WTC11 (cell line): Measurements from ENCODE around the gene PTPRN2. TPM values are rescaled to one million over a fixed set of nuclear protein-coding genes. Genes with fewer than 3 reads are reported as not detected.

Experiments
- ATAC-seq: fragments of 200-7000 bp; cut with Tn5 transposase; 2 replicates; pipeline ENCODE4 v1.10.0; 2021; ENCODE audit warnings: mild to moderate bottlenecking, moderate library complexity
- CTCF ChIA-PET: fragments of 300-600 bp; sonication (Branson Sonifier 250); formaldehyde crosslinking; loops from one replicate; lab custom pipeline; 2021; ENCODE audit warnings: antibody characterized with exemption; lab: Charles Lee
- POLR2A ChIA-PET: fragments of 350-600 bp; sonication (Branson Sonifier 250); formaldehyde crosslinking; loops from one replicate; lab custom pipeline; 2021; ENCODE audit warnings: antibody characterized with exemption; lab: Charles Lee
- DNase-seq: peaks from one replicate; pipeline ENCODE4 v3.0.0; 2021; ENCODE audit warnings: low spot score
- H3K27ac Mint-ChIP-seq: 2 replicates; pipeline ENCODE4 v1.8.0; 2021; ENCODE audit warnings: mixed read lengths
- H3K27me3 Mint-ChIP-seq: 2 replicates; pipeline ENCODE4 v1.8.0; 2021; ENCODE audit warnings: low read depth, mild to moderate bottlenecking, moderate library complexity, mixed read lengths
- H3K36me3 Mint-ChIP-seq: 2 replicates; pipeline ENCODE4 v1.8.0; 2021; ENCODE audit warnings: mixed read lengths
- H3K4me1 Mint-ChIP-seq: 2 replicates; pipeline ENCODE4 v1.8.0; 2022; ENCODE audit warnings: mixed read lengths
- H3K4me3 Mint-ChIP-seq: 2 replicates; pipeline ENCODE4 v1.8.0; 2021; ENCODE audit warnings: mild to moderate bottlenecking, moderate library complexity, mixed read lengths
- H3K9me3 Mint-ChIP-seq: 2 replicates; pipeline ENCODE4 v1.8.0; 2021; ENCODE audit warnings: mixed read lengths
- CREB1 ChIP-seq: sonication (generic); formaldehyde crosslinking; IDR thresholded peaks from 2 replicates; pipeline ENCODE4 v1.8.0; 2023; ENCODE audit warnings: mild to moderate bottlenecking, missing genetic modification reagents
- CREM ChIP-seq: sonication (generic); formaldehyde crosslinking; IDR thresholded peaks from 2 replicates; pipeline ENCODE4 v1.8.1; 2022; ENCODE audit warnings: mild to moderate bottlenecking, missing genetic modification reagents, moderate library complexity
- E2F1 ChIP-seq: sonication (generic); formaldehyde crosslinking; IDR thresholded peaks from 2 replicates; pipeline ENCODE4 v1.8.0; 2022; ENCODE audit warnings: mild to moderate bottlenecking, missing genetic modification reagents
- ERG ChIP-seq: fragments of 250-450 bp; sonication (Bioruptor Pico); IDR thresholded peaks from 2 replicates; pipeline ENCODE4 v1.8.0; 2021; ENCODE audit warnings: mild to moderate bottlenecking
- ESRRA ChIP-seq: sonication (generic); formaldehyde crosslinking; IDR thresholded peaks from 2 replicates; pipeline ENCODE4 v1.8.1; 2022; ENCODE audit warnings: mild to moderate bottlenecking, missing genetic modification reagents, borderline replicate concordance
- GRHL2 ChIP-seq: fragments of 250-450 bp; sonication (Bioruptor Pico); IDR thresholded peaks from 2 replicates; pipeline ENCODE4 v1.8.0; 2022; ENCODE audit warnings: mild to moderate bottlenecking, moderate library complexity; ENCODE audit not compliant: insufficient replicate concordance, severe bottlenecking
- MYBL2 ChIP-seq: sonication (generic); formaldehyde crosslinking; IDR thresholded peaks from 2 replicates; pipeline ENCODE4 v1.8.1; 2023; ENCODE audit warnings: mild to moderate bottlenecking, moderate library complexity, missing genetic modification reagents
- NR3C1 ChIP-seq: sonication (generic); formaldehyde crosslinking; conservative IDR thresholded peaks from 2 replicates; pipeline ENCODE4 v1.8.1; 2023; ENCODE audit warnings: low read depth, mild to moderate bottlenecking, missing genetic modification reagents
- OVOL2 ChIP-seq: fragments of 250-450 bp; sonication (Bioruptor Pico); IDR thresholded peaks from 2 replicates; pipeline ENCODE4 v1.9.0; 2021; ENCODE audit warnings: mild to moderate bottlenecking, borderline replicate concordance
- TCF7 ChIP-seq: sonication (generic); formaldehyde crosslinking; IDR thresholded peaks from 2 replicates; pipeline ENCODE4 v1.8.0; 2022; ENCODE audit warnings: mild to moderate bottlenecking, low read depth, missing genetic modification reagents, moderate library complexity
- ZBTB21 ChIP-seq: sonication (generic); formaldehyde crosslinking; IDR thresholded peaks from 2 replicates; pipeline ENCODE4 v1.8.1; 2023; ENCODE audit warnings: mild to moderate bottlenecking, missing genetic modification reagents, borderline replicate concordance
- ZNF138 ChIP-seq: sonication (generic); formaldehyde crosslinking; conservative IDR thresholded peaks from 2 replicates; pipeline ENCODE4 v1.8.1; 2022; ENCODE audit warnings: mild to moderate bottlenecking, moderate library complexity, missing genetic modification reagents
- ZNF263 ChIP-seq: sonication (generic); formaldehyde crosslinking; IDR thresholded peaks from 2 replicates; pipeline ENCODE4 v1.8.1; 2022; ENCODE audit warnings: low read depth, mild to moderate bottlenecking, moderate library complexity, missing genetic modification reagents
- ZNF416 ChIP-seq: fragments of 250-450 bp; sonication (Bioruptor Pico); IDR thresholded peaks from 2 replicates; pipeline ENCODE4 v1.9.0; 2021; ENCODE audit warnings: mild to moderate bottlenecking, inconsistent platforms
- ZNF671 ChIP-seq: fragments of 250-450 bp; sonication (Bioruptor Pico); IDR thresholded peaks from 2 replicates; pipeline ENCODE4 v1.8.0; 2021; ENCODE audit warnings: mild to moderate bottlenecking
- total RNA-seq: library from RNA; stranded (reverse); gene quantifications from 3 replicates; pipeline ENCODE4 v1.2.3, GENCODE V29; 2021
- TF ChIP-seq, protein P1 (sequence below): sonication (generic); formaldehyde crosslinking; IDR thresholded peaks from 2 replicates; pipeline ENCODE4 v1.8.1; 2022; ENCODE audit warnings: missing genetic modification reagents, borderline replicate concordance
- TF ChIP-seq, protein P2 (sequence below): fragments of 250-450 bp; sonication (Bioruptor Pico); conservative IDR thresholded peaks from 2 replicates; pipeline ENCODE4 v1.9.0; 2021; ENCODE audit warnings: mild to moderate bottlenecking
- TF ChIP-seq, protein P3 (sequence below): fragments of 200-600 bp; IDR thresholded peaks from 2 replicates; pipeline ENCODE4 v1.8.0; 2022; ENCODE audit warnings: antibody characterized with exemption
- TF ChIP-seq, protein P4 (sequence below): sonication (generic); formaldehyde crosslinking; IDR thresholded peaks from 2 replicates; pipeline ENCODE4 v1.8.0; 2023; ENCODE audit warnings: missing genetic modification reagents, mild to moderate bottlenecking, borderline replicate concordance

Gene PTPRN2
- total RNA-seq, 1 experiment from 2014 or later = 4.7 TPM

- H3K36me3 Mint-ChIP-seq = peaks cover 49% of the 10 kb centered on the region
- TF ChIP-seq ZNF138 (CRISPR knock-in tag) (no peak), ZNF416 (CRISPR knock-in tag) (no peak), GRHL2 (no peak), ZNF671 (CRISPR knock-in tag) (no peak), ESRRA (CRISPR knock-in tag) (no peak), MYBL2 (CRISPR knock-in tag) (no peak), CREB1 (CRISPR knock-in tag) (no peak), E2F1 (no peak), ZBTB21 (CRISPR knock-in tag) (no peak), ZNF263 (CRISPR knock-in tag) (no peak), OVOL2 (CRISPR knock-in tag) (no peak), TCF7 (CRISPR knock-in tag) (no peak), CREM (CRISPR knock-in tag) (no peak), ERG (CRISPR knock-in tag) (no peak), NR3C1 (CRISPR knock-in tag) (no peak)
- TF ChIP-seq, protein P1, sequence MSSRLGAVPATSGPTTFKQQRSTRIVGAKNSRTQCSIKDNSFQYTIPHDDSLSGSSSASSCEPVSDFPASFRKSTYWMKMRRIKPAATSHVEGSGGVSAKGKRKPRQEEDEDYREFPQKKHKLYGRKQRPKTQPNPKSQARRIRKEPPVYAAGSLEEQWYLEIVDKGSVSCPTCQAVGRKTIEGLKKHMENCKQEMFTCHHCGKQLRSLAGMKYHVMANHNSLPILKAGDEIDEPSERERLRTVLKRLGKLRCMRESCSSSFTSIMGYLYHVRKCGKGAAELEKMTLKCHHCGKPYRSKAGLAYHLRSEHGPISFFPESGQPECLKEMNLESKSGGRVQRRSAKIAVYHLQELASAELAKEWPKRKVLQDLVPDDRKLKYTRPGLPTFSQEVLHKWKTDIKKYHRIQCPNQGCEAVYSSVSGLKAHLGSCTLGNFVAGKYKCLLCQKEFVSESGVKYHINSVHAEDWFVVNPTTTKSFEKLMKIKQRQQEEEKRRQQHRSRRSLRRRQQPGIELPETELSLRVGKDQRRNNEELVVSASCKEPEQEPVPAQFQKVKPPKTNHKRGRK = no peak
- TF ChIP-seq, protein P2, sequence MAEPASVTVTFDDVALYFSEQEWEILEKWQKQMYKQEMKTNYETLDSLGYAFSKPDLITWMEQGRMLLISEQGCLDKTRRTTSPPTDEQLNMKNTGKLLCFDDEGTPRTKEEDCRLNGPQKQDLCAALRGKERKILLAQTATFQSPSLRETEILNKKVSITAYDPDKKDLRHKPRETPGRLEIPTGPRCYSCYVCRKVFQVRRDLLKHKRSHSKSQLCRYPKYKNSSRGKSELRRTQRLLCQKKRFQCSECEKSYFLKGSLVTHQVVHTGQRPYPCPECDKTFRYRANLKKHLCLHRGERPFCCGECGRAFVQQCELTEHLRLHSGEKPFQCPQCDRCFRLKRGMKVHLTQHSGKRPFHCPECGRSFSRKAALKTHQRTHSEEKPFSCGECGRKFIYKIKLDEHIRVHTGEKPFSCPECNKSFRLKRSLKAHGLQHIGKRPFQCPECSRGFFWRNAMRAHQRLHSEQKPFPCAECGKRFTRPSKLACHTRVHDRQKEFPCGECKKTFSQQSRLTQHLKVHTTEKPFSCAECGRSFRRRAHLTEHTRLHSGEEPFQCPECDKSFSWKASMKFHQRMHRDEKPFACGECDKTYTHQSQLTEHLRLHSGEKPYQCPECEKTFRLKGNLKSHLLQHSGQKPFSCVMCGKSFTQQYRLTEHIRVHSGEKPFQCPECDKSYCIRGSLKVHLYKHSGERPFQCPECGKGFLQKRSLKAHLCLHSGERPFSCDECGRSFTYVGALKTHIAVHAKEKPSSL = no peak
- TF ChIP-seq, protein P3, sequence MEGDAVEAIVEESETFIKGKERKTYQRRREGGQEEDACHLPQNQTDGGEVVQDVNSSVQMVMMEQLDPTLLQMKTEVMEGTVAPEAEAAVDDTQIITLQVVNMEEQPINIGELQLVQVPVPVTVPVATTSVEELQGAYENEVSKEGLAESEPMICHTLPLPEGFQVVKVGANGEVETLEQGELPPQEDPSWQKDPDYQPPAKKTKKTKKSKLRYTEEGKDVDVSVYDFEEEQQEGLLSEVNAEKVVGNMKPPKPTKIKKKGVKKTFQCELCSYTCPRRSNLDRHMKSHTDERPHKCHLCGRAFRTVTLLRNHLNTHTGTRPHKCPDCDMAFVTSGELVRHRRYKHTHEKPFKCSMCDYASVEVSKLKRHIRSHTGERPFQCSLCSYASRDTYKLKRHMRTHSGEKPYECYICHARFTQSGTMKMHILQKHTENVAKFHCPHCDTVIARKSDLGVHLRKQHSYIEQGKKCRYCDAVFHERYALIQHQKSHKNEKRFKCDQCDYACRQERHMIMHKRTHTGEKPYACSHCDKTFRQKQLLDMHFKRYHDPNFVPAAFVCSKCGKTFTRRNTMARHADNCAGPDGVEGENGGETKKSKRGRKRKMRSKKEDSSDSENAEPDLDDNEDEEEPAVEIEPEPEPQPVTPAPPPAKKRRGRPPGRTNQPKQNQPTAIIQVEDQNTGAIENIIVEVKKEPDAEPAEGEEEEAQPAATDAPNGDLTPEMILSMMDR = no peak
- TF ChIP-seq, protein P4, sequence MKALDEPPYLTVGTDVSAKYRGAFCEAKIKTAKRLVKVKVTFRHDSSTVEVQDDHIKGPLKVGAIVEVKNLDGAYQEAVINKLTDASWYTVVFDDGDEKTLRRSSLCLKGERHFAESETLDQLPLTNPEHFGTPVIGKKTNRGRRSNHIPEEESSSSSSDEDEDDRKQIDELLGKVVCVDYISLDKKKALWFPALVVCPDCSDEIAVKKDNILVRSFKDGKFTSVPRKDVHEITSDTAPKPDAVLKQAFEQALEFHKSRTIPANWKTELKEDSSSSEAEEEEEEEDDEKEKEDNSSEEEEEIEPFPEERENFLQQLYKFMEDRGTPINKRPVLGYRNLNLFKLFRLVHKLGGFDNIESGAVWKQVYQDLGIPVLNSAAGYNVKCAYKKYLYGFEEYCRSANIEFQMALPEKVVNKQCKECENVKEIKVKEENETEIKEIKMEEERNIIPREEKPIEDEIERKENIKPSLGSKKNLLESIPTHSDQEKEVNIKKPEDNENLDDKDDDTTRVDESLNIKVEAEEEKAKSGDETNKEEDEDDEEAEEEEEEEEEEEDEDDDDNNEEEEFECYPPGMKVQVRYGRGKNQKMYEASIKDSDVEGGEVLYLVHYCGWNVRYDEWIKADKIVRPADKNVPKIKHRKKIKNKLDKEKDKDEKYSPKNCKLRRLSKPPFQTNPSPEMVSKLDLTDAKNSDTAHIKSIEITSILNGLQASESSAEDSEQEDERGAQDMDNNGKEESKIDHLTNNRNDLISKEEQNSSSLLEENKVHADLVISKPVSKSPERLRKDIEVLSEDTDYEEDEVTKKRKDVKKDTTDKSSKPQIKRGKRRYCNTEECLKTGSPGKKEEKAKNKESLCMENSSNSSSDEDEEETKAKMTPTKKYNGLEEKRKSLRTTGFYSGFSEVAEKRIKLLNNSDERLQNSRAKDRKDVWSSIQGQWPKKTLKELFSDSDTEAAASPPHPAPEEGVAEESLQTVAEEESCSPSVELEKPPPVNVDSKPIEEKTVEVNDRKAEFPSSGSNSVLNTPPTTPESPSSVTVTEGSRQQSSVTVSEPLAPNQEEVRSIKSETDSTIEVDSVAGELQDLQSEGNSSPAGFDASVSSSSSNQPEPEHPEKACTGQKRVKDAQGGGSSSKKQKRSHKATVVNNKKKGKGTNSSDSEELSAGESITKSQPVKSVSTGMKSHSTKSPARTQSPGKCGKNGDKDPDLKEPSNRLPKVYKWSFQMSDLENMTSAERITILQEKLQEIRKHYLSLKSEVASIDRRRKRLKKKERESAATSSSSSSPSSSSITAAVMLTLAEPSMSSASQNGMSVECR (CRISPR knock-in tag) = no peak
- ATAC-seq (no peak), DNase-seq (no peak)
- H3K27ac Mint-ChIP-seq = no peak overlapping the region
- H3K27me3 Mint-ChIP-seq = no peaks in the 10 kb centered on the region; the same call in 1 of the 2 replicates
- ChIA-PET CTCF (no interaction called here), POLR2A (no interaction called here)
- no peaks in the 10 kb centered on the region; the same call in 1 of the 2 replicates for H3K4me1 Mint-ChIP-seq
- H3K4me3 Mint-ChIP-seq = no peak overlapping the region
- H3K9me3 Mint-ChIP-seq = peaks cover 45% of the 10 kb centered on the region
Observed at GRCh38 chr7:158123753-158124152, 463.9 kb downstream of the PTPRN2 start.
